Activated CD4-positive, alpha-beta T cell treated with anti-CD3 and anti-CD28 coated beads, Interleukin-2, amount 50 U/mL, for 1 hour (primary cell): ENCODE results near the gene PAPLN.

Source experiments
- DNase-seq: peaks from one replicate; pipeline ENCODE4 v3.0.0-alpha.2; 2020

PAPLN gene

DNA sequence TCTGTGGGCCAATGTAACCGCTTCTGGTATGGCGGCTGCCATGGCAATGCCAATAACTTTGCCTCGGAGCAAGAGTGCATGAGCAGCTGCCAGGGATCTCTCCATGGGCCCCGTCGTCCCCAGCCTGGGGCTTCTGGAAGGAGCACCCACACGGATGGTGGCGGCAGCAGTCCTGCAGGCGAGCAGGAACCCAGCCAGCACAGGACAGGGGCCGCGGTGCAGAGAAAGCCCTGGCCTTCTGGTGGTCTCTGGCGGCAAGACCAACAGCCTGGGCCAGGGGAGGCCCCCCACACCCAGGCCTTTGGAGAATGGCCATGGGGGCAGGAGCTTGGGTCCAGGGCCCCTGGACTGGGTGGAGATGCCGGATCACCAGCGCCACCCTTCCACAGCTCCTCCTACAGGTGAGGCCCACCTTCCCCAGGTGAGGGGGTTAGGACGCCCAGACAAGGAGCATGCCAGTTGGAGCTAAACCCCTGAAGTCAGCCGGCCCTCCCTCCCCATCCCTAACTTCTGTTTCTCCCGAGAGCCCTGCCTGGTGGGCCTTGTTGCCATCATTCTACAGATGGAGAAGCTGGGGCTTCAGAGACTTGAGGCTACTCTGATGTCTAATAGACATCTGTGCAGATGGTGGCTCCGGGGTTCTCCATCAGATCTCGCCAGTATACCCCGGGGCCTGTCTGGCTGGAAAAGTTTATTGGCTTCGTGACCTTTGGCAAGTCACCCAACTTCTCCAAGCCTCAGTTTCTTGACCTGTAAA lies 25.3 kb downstream of the PAPLN start:
- DNase-seq, result no peak

GRCh38 chr14:73263606-73264005 lies 26.3 kb downstream of the PAPLN start:
- no peak for DNase-seq

- DNase-seq, result no peak
Measured at GRCh38 chr14:73264080-73264884, 27.0 kb downstream of the PAPLN start.

- DNase-seq, result no peak
Measured at GRCh38 chr14:73264885-73265720, 27.8 kb downstream of the PAPLN start.

GRCh38 chr14:73265721-73266046 lies 28.4 kb downstream of the PAPLN start:
- no peak for DNase-seq

DNA sequence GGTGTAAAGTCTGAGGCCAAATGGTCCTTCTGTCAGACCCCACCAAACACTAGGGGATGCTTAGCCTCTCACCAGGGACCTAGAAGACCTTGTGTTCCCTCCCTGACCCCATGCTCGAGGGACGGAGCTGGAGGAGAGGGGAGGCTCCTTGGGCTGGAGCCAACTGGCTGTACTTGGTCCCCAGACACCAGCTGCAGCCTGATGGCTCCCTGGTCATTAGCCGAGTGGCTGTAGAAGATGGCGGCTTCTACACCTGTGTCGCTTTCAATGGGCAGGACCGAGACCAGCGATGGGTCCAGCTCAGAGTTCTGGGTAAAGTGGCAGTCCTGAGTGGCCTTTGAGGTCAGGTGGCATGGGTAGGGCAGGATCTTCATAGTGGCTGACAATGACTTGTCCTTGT lies 29.0 kb downstream of the PAPLN start:
- DNase-seq, result no peak

DNA sequence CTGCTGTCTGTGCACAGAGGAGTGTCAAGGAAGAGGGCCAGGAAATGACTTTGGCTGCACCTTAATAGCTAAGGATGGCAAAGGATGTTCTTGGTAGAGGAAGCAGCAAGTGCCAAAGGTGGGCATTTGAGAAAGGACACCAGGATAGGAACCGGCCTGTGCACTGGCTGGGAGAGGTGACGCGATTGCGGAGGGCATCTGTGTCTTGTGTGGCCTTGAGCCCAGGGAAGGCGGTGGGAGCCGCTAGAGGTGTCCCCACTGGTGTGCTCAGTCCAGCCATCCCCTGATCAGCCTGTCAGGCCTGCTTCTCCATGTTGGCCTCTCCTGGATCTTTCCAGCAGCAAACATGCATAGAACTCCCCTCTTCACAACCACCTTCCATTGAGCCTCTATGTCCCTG lies 30.2 kb downstream of the PAPLN start:
- DNase-seq, result no peak

GRCh38 chr14:73269729-73270531 lies 32.6 kb downstream of the PAPLN start:
- no peak for DNase-seq

DNA sequence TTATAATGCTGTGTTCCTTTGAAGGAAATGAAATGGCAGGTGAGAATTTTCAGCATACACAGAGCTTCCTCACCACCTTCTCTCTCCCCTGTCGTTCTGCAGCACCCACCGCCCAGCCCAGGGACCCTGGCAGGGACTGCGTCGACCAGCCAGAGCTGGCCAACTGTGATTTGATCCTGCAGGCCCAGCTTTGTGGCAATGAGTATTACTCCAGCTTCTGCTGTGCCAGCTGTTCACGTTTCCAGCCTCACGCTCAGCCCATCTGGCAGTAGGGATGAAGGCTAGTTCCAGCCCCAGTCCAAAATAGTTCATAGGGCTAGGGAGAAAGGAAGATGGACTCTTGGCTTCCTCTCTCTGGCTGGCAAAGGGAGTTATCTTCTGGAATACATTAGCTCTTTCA lies 35.1 kb downstream of the PAPLN start:
- DNase-seq, result no peak

DNA sequence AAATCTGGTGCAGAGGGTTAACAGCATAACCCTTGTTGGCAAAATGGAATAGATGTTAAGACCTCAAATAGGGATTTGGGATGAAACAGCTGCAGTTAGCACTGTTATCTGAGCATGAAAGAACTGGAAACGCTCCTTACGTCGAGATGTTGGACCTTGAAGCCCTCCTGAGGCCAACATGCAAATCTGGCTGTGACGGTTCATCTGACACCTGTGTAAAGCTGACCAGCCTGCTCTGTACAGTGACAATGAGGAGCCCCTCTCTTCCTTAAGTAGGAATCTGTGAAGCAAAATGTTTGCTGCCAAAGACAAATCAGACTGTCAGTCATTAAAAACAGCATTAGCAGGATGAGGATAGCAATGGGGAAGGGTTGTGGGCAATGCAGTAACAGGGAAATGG lies 36.5 kb downstream of the PAPLN start:
- no peak for DNase-seq

GRCh38 chr14:73276836-73277235 lies 39.5 kb downstream of the PAPLN start:
- no peak for DNase-seq

GRCh38 chr14:73277376-73277775 lies 40.1 kb downstream of the PAPLN start:
- DNase-seq, result no peak

GRCh38 chr14:73280903-73281302 lies 43.6 kb downstream of the PAPLN start:
- no peak for DNase-seq

GRCh38 chr14:73283608-73284379 lies 46.5 kb downstream of the PAPLN start:
- no peak for DNase-seq

GRCh38 chr14:73285979-73286378 lies 48.7 kb downstream of the PAPLN start:
- no peak for DNase-seq

- no peak for DNase-seq
Measured at GRCh38 chr14:73286598-73286997, 49.3 kb downstream of the PAPLN start.

DNA sequence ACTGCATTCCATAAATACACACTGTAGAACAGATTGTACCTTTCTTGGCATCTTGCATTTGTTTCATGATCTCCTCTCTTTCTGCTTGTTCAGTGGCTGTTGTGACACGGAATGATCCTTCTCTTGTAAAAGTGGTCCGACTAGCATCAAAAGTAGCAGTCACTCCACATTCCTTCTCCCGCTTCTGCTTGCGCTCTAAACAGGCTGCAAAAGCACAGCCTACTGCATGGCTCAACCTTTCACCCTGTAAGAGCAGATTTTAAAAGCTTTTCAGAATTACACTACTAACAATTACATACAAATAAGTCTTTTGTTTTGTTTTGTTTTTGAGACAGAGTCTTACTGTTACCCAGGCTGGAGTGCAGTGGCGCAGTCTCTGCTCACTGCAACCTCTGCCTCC lies 49.8 kb downstream of the PAPLN start:
- no peak for DNase-seq

DNA sequence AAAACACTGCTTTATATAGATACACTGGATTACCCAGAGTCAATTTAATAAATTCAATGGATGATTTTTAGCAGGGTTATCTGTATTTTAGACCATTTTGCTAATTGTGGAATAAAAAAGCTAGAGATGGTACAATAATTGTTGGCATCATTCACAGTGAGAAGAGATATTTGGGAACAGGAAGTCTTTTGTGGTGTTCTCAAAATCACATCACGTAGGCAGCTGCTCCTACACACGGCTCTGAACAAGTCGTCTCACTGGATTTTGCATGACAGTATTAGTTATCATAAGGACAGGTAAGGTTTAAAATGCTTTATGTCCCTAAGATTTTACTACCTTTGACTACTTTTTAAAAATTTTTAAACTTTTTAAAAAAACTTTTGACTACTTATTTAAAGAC lies 52.0 kb downstream of the PAPLN start:
- no peak for DNase-seq

DNA sequence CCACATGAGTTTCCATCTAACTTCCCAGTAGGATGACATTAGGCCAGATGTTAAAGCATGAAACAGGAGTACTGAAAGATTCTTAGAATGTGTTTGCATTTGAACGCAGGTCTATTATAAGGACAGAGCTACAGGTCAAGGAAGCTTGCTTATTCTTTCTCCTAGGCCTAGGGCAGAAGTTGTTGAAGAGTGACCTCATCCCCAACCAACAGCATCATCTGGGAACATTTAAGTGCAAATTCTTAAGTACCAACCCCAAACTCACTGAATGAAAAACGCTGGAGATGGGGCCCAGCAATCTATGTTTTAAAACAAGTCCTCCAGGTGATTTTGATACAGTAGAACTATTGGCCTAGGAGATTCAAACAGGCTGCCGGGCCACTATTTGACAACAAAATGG lies 52.4 kb downstream of the PAPLN start:
- DNase-seq, result no peak

- DNase-seq, result no peak
Measured at GRCh38 chr14:73290279-73290678, 53.0 kb downstream of the PAPLN start.

DNA sequence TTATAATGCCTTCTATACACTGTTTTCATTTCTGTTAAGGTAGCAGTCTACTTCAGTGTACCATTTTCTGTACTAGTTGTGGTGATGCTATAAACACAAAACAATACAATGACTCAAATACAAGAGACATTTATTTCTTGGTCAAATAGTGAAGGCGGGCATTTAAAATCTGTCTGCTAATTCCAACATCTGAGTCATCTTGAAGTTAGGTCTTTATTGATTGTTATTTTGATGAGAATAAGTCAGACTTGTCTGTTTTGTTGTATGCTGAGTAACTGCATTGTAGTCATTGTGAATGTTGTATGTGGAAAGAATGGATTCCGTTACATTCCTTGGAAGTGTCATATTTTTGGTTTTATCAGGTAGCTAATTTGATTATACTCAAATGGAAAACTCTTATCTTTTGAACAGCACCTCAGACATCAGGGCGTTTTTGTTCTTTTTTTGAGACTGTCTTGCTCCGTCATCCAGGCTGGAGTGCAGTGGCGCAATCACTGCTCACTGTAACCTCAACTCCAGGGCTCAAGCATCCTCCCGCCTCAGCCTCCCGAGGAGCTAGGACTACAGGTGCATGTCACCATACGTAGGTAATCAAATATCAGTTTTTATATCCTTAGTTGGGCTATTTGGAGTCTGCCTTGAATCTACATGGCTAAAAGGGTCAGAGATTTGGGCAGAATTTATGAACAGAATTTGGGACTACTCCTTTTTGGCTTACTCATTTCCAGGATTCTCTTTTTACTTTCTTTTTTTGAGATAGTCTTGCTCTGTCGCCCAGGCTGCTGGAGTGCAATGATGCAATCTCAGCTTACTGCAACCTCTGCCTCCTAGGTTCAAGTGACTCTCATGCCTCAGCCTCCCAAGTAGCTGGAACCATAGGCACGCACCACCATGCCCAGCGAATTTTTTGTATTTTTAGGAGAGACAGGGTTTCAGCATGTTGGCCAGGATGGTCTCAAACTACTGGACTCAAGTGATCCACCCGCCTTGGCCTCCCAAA lies 56.8 kb downstream of the PAPLN start:
- DNase-seq, result no peak
